NCI-H345 treated with DMSO at 0.1 percent for 48 hours (cell line): ENCODE results near the gene RGS21.
"Not testable (repeated sequence)": the region's sequence is repeated elsewhere in the genome, so short reads cannot be mapped to it uniquely, and the experiment has no call there.

ENCODE experiments used
- DNase-seq: peaks from one replicate; lab custom pipeline; 2025; ENCODE audit not compliant: unreplicated experiment; lab: John Stamatoyannopoulos, UW

RGS21 gene

GRCh38 chr1:192316942-192317450 is at the start of gene RGS21:
Gene RGS21 (plus strand): TSS chr1:192316992. CDS start chr1:192343037, 26,045 bp downstream.
- DNase-seq: no peak

GRCh38 chr1:192268468-192269052 is 48.2 kb upstream of the RGS21 start:
- DNase-seq: no peak

DNA sequence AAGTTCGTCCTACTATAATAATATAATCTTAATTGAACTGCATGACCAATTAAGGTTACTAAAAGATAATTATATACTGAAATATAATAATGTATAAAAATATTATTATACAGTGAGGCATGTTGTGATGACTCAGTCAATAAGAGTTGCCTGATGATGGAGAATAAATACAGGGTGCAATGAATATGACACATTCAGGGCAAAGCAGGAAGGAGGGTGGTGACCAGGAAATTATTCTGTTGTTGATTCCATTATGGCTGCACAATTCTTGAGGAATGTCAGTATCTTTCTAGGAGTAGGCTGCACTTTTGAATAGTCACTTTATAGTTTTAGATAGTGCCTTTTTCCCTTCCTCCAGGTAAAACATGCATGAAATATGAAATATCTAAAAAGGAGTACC is 46.4 kb upstream of the RGS21 start:
- no peak for DNase-seq

- DNase-seq: no peak
Measured at GRCh38 chr1:192272732-192273131, 44.1 kb upstream of the RGS21 start.

DNA sequence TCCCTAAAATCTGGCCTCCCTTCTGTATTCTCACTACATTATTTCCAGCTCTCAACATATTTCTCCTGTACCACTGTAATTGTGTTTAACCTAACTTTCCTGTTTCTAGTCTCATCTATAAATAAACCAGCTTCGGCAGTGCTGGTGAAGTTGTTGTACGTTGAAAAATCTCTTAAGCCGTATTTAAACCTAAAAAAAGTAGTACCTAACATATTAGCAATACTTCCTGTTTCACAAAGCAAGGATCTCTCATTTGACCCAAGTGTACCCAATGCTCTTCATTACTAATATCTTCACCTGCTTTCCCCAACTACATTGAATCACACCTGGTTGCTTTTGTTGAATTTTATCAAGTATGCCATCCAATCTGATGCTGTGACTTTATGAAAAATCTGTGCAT is 42.2 kb upstream of the RGS21 start:
- no peak for DNase-seq

- DNase-seq: no peak
Measured at GRCh38 chr1:192277635-192278034, 39.2 kb upstream of the RGS21 start.

DNA sequence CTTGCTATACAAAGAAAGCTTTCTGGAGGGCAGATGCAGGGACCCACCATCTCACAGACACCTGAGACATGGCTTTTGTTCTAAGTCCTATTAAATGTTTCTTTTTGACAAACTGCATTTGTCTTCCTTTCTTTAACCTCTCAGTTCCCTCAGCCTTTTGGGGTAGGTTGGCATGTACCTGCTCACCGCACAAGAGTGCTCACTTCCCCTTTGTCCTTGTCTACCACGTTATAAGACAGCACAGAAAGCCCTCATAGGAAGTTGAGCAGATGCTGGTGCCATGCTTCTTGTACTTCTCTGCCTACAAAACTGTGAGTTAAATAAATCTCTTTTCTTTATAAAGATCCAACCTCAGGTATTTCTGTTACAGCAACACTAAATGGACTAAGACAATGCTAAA is 31.9 kb upstream of the RGS21 start:
- no peak for DNase-seq

- no peak for DNase-seq
Measured at GRCh38 chr1:192303029-192303428, 13.8 kb upstream of the RGS21 start.

GRCh38 chr1:192308314-192308713 is 8.5 kb upstream of the RGS21 start:
- not testable (repeated sequence) for DNase-seq

- DNase-seq: no peak
Measured at GRCh38 chr1:192311281-192311680, 5.5 kb upstream of the RGS21 start.

GRCh38 chr1:192327997-192328396 is 11.2 kb downstream of the RGS21 start:
- DNase-seq: no peak

DNA sequence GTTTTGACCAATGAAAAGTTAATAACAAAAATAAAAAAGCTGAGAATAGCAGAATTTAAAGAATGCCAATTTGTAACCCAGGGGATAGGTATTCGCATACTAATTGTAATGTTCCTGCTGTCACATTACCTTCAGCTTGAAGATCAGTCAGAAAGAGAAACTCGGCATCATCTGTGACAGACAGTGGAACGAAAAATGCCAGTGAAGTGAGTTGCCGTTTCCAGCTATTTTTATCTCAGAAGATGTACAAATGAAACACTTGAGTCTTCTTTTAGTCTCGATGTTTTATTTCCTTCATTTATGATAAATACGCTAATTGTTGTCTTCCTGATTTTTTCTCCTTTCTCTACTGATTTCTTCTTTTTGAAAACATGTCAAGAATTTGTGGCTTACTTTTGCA is 26.1 kb downstream of the RGS21 start:
- no peak for DNase-seq

- DNase-seq: no peak
Measured at GRCh38 chr1:192343344-192343743, 26.6 kb downstream of the RGS21 start.

GRCh38 chr1:192349314-192349713 is 32.5 kb downstream of the RGS21 start:
- DNase-seq: no peak

- DNase-seq: no peak
Measured at GRCh38 chr1:192350356-192350755, 33.6 kb downstream of the RGS21 start.

DNA sequence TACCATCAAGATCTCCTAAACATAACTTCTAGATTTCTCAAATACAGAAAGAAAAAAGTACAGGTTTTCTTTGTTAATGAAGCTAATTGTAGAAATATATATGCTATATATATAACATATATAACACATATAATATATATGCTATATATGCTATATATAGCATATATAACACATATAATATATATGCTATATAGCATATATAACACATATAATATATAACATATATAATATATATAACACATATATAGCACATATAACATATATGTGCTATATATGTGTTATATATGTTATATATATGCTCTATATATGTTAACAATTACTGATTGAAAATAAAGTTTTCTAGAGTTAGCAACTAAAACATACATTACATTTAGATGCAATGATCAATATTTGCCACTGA is 34.8 kb downstream of the RGS21 start:
- no peak for DNase-seq

DNA sequence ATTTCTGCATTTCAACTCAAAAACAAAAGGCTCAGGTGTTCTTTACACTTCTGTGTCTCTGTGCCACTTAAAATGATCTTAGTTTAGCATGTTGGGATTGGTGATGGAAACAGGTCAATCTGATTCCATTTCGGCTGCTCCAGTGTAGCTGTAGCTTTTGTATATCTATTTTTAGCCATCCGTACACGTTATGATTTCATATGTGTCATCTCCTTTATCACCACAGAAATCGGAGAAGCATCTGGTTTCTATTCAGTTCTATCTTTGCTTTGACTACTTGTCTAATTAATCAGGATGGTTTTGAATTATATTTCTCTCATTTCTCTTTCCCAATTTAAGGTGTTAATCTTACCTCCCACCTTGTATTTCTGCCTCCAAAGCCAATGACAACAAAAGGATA is 41.1 kb downstream of the RGS21 start:
- no peak for DNase-seq

- DNase-seq: no peak
Measured at GRCh38 chr1:192358402-192358801, 41.6 kb downstream of the RGS21 start.

GRCh38 chr1:192358822-192359221 is 42.0 kb downstream of the RGS21 start:
- no peak for DNase-seq

- no peak for DNase-seq
Measured at GRCh38 chr1:192363177-192363576, 46.4 kb downstream of the RGS21 start.

DNA sequence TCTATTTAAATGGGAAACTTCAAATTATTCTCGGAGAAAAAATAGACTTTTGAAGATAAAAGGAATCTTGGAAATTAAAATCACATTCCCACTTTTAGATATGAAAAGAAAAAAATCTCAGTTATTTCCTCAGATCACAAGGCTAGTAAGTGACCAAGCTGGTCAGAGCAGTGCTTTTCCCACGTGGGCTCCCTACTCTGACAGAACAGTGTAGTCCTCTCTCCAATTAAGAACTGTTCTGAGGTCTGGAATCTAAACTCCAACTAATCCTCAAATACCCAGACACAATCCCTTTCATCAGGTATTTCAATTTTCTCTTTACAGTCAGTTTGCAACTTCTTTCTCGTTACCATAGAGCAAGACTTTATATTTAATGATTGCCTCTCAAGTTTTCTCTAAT is 50.6 kb downstream of the RGS21 start:
- no peak for DNase-seq

DNA sequence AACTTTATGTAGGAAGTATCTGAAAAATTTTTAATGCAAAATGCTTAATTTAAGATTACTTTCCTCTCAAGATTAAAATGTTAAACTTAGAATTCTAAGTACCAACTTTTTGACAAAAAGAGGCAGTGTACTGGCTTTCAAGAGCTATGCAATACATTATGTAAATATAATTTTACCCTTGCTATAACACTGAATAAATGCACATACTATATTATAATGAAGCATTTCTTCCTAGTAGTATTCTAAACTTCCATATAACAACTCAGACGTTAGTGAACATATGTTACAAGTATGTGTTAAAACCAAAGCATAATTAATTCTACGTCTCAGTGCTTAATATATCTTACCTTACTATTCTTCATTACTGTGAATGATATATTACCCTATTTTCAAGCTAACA is 58.5 kb downstream of the RGS21 start:
- DNase-seq: no peak

DNA sequence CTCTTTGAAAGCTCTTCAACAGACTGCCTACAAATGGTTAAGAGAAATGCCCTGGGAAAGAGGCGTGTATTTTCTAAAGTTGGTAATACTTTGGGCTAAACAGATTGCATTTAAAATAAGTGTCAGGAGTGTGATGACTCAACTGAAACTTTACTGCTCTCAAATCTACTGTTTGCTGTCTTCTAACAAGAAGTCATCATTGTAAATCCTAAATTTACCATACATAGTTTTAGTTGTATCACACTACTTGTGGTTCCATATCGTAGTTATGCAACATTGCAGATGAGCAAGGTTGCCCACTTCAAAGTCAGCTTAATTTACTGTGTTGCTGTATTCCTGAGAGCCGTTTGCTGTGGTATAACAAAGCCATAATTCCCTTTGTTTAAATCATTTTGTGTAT is 59.6 kb downstream of the RGS21 start:
- DNase-seq: no peak
